GM12878 (cell line): ENCODE data around the gene RPL7A. TPM values are rescaled to one million over a fixed set of nuclear protein-coding genes. Genes with fewer than 3 reads are reported as not detected.

ENCODE experiments used
- ATAC-seq: fragments of 200-7000 bp; cut with Tn5 transposase; 3 replicates; pipeline ENCODE4 v1.9.1; 2020; ENCODE audit warnings: mild to moderate bottlenecking, moderate library complexity
- BruUV-seq: library from RNA; stranded (reverse); fragments of 400-500 nt; replicated peaks from 2 replicates; lab custom pipeline; 2021; lab: Mats Ljungman, UMichigan
- CTCF ChIA-PET: fragments of 300-600 bp; sonication (Branson Sonifier 250); formaldehyde crosslinking; extraction: SDS; loops from one replicate; lab custom pipeline; 2021; ENCODE audit warnings: inconsistent platforms; lab: Yijun Ruan, JAX
- POLR2A ChIA-PET: fragments of 350-600 bp; formaldehyde crosslinking; extraction: SDS; loops from one replicate; lab custom pipeline; 2021; ENCODE audit warnings: inconsistent platforms; lab: Charles Lee
- RAD21 ChIA-PET: fragments of 300-600 bp; sonication (Branson Sonifier 250); formaldehyde crosslinking; loops from one replicate; lab custom pipeline; 2023; ENCODE audit warnings: antibody characterized with exemption; ENCODE audit not compliant: unreplicated experiment; lab: Charles Lee
- SMC1A ChIA-PET: fragments of 300-600 bp; sonication (Branson Sonifier 250); formaldehyde crosslinking; loops from one replicate; lab custom pipeline; 2023; ENCODE audit not compliant: unreplicated experiment, uncharacterized antibody; lab: Charles Lee
- DNase-seq: peaks from one replicate; pipeline ENCODE4 v3.0.0-alpha.2; 2011; ENCODE audit warnings: low read depth, low spot score
- FAIRE-seq: peaks from 3 replicates; lab custom pipeline; 2011; peaks lifted over from hg19 to GRCh38; lab: Jason Lieb, UNC
- H2AFZ ChIP-seq: 2 replicates; pipeline ENCODE4 v1.6.0; 2011; ENCODE audit warnings: low read depth, low read length, control low read depth; ENCODE audit not compliant: control insufficient read depth
- H3K27ac ChIP-seq: 2 replicates; pipeline ENCODE4 v1.5.1; 2011; ENCODE audit warnings: control low read depth; ENCODE audit not compliant: control insufficient read depth, insufficient read depth
- H3K27me3 ChIP-seq, 2 experiments: replicated peaks in 1 of 2; 2 replicates each; pipeline versions ENCODE4 v1.6.0 to v1.6.1; 2011; ENCODE audit warnings: low read length in 1 of 2; ENCODE audit not compliant: control insufficient read depth in 2 of 2, insufficient read depth in 2 of 2
- H3K36me3 ChIP-seq, 2 experiments: 2 replicates each; pipeline ENCODE4 v1.5.1; 2011; ENCODE audit warnings: low read length in 1 of 2; ENCODE audit not compliant: control insufficient read depth in 2 of 2, insufficient read depth in 2 of 2
- H3K4me1 ChIP-seq: 2 replicates; pipeline ENCODE4 v1.6.1; 2011; ENCODE audit warnings: mild to moderate bottlenecking, low read length, moderate library complexity, mixed read lengths; ENCODE audit not compliant: control insufficient read depth, insufficient read depth
- H3K4me2 ChIP-seq: 2 replicates; pipeline ENCODE4 v1.6.0; 2011; ENCODE audit warnings: control low read depth; ENCODE audit not compliant: control insufficient read depth, insufficient read depth
- H3K4me3 ChIP-seq: fragments of 200-600 bp; sonication (generic); 2 replicates; pipeline ENCODE4 v1.5.1; 2016
- H3K79me2 ChIP-seq: 2 replicates; pipeline ENCODE4 v1.6.0; 2011; ENCODE audit warnings: low read length; ENCODE audit not compliant: control insufficient read depth, insufficient read depth
- H3K9ac ChIP-seq: 2 replicates; pipeline ENCODE4 v1.8.0; 2011; ENCODE audit warnings: low read length, control low read depth, mixed read lengths; ENCODE audit not compliant: control insufficient read depth, insufficient read depth
- H3K9me3 ChIP-seq: replicated peaks from 3 replicates; pipeline ENCODE4 v1.5.1; 2011; ENCODE audit warnings: mild to moderate bottlenecking, low read length; ENCODE audit not compliant: control insufficient read depth, insufficient read depth
- H4K20me1 ChIP-seq: 2 replicates; pipeline ENCODE4 v1.6.0; 2011; ENCODE audit not compliant: control insufficient read depth, insufficient read depth
- BMI1 ChIP-seq: fragments of 450-650 bp; IDR thresholded peaks from 2 replicates; pipeline ENCODE4 v1.6.1; 2016; ENCODE audit warnings: mild to moderate bottlenecking, moderate library complexity, borderline replicate concordance
- GABPA ChIP-seq: IDR thresholded peaks from 2 replicates; pipeline ENCODE4 v1.6.1; 2014; ENCODE audit warnings: antibody characterized with exemption, low read depth, mild to moderate bottlenecking, inconsistent platforms
- MEF2B ChIP-seq: fragments of 450-650 bp; IDR thresholded peaks from 2 replicates; pipeline ENCODE4 v1.6.1; 2018; ENCODE audit warnings: mild to moderate bottlenecking, moderate library complexity; ENCODE audit not compliant: partially characterized antibody, poor library complexity, severe bottlenecking
- POLR2AphosphoS5 ChIP-seq: IDR thresholded peaks from 2 replicates; pipeline ENCODE4 v1.6.1; 2011; ENCODE audit warnings: mild to moderate bottlenecking, low read length, inconsistent platforms
- YBX1 ChIP-seq: fragments of 450-650 bp; IDR thresholded peaks from 2 replicates; pipeline ENCODE4 v1.6.1; 2016; ENCODE audit warnings: antibody characterized with exemption
- WGBS: methylation state at CpG from one replicate; pipeline ENCODE4 v1.1.6; 2016; ENCODE audit warnings: low lambda C conversion rate; ENCODE audit not compliant: insufficient replicate concordance, insufficient coverage; ENCODE audit errors: missing lambda C conversion rate; 5-methylcytosine and 5-hydroxymethylcytosine counted together
- in situ Hi-C: fragments of 300-500 bp; cut with MboI; formaldehyde crosslinking; loops from 9 replicates; pipeline ENCODE4 v1.14.3; 2018; ENCODE audit warnings: mixed read lengths
- intact Hi-C: fragments of 100-400 bp; cut with micrococcal nuclease; formaldehyde crosslinking; loops from one replicate; pipeline ENCODE4 v1.14.2; 2022; ENCODE audit not compliant: unreplicated experiment
- polyA plus RNA-seq, 11 experiments: library from polyadenylated mRNA; depleted of rRNA in 4 of 11; unstranded in 6 of 11; stranded (reverse) in 5 of 11; fragments of >200 nt; fragmentation: Nextera tagmentation in 4 of 11; fragmentation: Illumina TruSeq in 1 of 11; extraction: Ambion mirVana in 4 of 11; extraction: Trizol in 1 of 11; gene quantifications; 1 replicate in 1 of 11; 2 replicates in 10 of 11; pipeline versions ENCODE4 v1.2.1 to v1.2.3, GENCODE V29; 2011 to 2016; ENCODE audit warnings: inconsistent platforms in 2 of 11, missing spikeins in 2 of 11, low read depth in 1 of 11
- total RNA-seq, 4 experiments: library from RNA; depleted of rRNA in 3 of 4; stranded (reverse); fragments of >200 nt in 3 of 4; fragmentation: Illumina TruSeq in 1 of 4; extraction: Trizol in 1 of 4; gene quantifications; 2 replicates each; pipeline versions ENCODE4 v1.2.1 to v1.2.3, GENCODE V29; 2013 to 2021
- TF ChIP-seq, protein P1 (sequence below): fragments of 450-650 bp; formaldehyde crosslinking; IDR thresholded peaks from 2 replicates; pipeline ENCODE4 v1.4.0; 2020; ENCODE audit warnings: mild to moderate bottlenecking, moderate library complexity
- TF ChIP-seq, protein P2 (sequence below): fragments of 450-650 bp; IDR thresholded peaks from 2 replicates; pipeline ENCODE4 v1.6.1; 2017; ENCODE audit warnings: mild to moderate bottlenecking
- TF ChIP-seq, protein P3 (sequence below): IDR thresholded peaks from 2 replicates; pipeline ENCODE4 v1.6.1; 2012; ENCODE audit warnings: improper control_type of control experiment, low read depth, low read length; ENCODE audit not compliant: insufficient replicate concordance
- TF ChIP-seq, protein P4 (sequence below): IDR thresholded peaks from 2 replicates; pipeline ENCODE4 v1.6.1; 2011; ENCODE audit warnings: borderline replicate concordance, low read depth, mild to moderate bottlenecking, moderate library complexity, mixed read lengths, low read length; ENCODE audit not compliant: insufficient read depth; ENCODE audit errors: extremely low read length

The RPL7A gene
- total and polyA plus RNA-seq, 10 of the 15 experiments (the other 5 are each of a cell fraction or from before 2014, with no cell fraction given) = 917 to 5,193 (median 3,326) TPM

DNA sequence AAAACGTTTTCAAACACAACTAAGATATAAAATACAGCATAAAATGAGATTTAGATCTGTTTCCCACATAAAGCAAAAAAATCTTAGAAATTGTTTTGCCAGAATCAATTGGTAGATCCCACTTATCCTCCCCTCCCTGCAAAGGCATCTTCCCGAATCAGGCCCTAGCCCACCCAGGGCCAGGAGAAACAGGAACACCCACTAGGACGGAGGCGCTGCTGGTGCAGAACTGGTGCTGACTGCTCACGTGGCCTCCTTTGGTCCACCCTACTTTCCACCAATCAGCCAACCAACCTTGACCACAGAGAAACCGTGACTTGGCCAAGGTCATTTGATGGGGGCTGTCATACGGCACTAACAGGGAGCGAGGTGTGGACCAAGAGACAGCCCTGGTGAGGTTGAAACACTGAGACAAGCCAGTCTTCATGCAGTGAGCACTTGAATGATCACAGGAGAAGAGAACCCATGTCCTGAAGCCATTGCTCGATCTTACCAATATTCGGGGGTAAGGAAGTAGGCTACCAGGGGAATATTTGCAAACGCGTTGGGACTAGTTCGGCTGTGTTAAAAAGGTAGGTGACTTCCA, 13.6 kb downstream of the RPL7A start:
- no peaks in the 10 kb centered on the region; the same call in none of the 2 replicates for H3K4me1 ChIP-seq
- no peak for FAIRE-seq
- intact Hi-C loops (no loop called here), in situ Hi-C loops (no loop called here)
- H3K36me3 ChIP-seq = peaks cover 33 to 47% of the 10 kb centered on the region in 2 experiments
- no TSS peak for BruUV-seq
- no peak overlapping the region for H3K9ac ChIP-seq
- no peaks in the 10 kb centered on the region for H3K9me3 ChIP-seq
- CTCF ChIA-PET = no interaction called here
- RAD21 ChIA-PET = no interaction called here
- no peak overlapping the region for H2AFZ ChIP-seq
- POLR2A ChIA-PET = interaction anchor here (0.9 kb wide), 1 partner anchor 13 kb away, joined by 5 read pairs; no protein-coding TSS in a partner anchor
- 83% methylated on average over 13 of the region's 13 CpGs for WGBS
- SMC1A ChIA-PET = no interaction called here
- DNase-seq = no peak
- peaks cover 11% of the 10 kb centered on the region for H3K79me2 ChIP-seq
- H3K27me3 ChIP-seq = no peaks in the 10 kb centered on the region
- no peak overlapping the region for H3K4me3 ChIP-seq
- H3K27ac ChIP-seq = no peak overlapping the region
- H3K4me2 ChIP-seq = no peak overlapping the region
- peaks cover 6% of the 10 kb centered on the region; the same call in 1 of the 2 replicates for H4K20me1 ChIP-seq
- no peak for ATAC-seq
- TF ChIP-seq MEF2B (no peak), GABPA (no peak), YBX1 (no peak), POLR2AphosphoS5 (0 out of 2 replicates have a peak, but pooled peaks have one; percentile 15), BMI1 (no peak)
- TF ChIP-seq, protein P1, sequence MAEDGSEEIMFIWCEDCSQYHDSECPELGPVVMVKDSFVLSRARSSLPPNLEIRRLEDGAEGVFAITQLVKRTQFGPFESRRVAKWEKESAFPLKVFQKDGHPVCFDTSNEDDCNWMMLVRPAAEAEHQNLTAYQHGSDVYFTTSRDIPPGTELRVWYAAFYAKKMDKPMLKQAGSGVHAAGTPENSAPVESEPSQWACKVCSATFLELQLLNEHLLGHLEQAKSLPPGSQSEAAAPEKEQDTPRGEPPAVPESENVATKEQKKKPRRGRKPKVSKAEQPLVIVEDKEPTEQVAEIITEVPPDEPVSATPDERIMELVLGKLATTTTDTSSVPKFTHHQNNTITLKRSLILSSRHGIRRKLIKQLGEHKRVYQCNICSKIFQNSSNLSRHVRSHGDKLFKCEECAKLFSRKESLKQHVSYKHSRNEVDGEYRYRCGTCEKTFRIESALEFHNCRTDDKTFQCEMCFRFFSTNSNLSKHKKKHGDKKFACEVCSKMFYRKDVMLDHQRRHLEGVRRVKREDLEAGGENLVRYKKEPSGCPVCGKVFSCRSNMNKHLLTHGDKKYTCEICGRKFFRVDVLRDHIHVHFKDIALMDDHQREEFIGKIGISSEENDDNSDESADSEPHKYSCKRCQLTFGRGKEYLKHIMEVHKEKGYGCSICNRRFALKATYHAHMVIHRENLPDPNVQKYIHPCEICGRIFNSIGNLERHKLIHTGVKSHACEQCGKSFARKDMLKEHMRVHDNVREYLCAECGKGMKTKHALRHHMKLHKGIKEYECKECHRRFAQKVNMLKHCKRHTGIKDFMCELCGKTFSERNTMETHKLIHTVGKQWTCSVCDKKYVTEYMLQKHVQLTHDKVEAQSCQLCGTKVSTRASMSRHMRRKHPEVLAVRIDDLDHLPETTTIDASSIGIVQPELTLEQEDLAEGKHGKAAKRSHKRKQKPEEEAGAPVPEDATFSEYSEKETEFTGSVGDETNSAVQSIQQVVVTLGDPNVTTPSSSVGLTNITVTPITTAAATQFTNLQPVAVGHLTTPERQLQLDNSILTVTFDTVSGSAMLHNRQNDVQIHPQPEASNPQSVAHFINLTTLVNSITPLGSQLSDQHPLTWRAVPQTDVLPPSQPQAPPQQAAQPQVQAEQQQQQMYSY = no peak
- TF ChIP-seq, protein P2, sequence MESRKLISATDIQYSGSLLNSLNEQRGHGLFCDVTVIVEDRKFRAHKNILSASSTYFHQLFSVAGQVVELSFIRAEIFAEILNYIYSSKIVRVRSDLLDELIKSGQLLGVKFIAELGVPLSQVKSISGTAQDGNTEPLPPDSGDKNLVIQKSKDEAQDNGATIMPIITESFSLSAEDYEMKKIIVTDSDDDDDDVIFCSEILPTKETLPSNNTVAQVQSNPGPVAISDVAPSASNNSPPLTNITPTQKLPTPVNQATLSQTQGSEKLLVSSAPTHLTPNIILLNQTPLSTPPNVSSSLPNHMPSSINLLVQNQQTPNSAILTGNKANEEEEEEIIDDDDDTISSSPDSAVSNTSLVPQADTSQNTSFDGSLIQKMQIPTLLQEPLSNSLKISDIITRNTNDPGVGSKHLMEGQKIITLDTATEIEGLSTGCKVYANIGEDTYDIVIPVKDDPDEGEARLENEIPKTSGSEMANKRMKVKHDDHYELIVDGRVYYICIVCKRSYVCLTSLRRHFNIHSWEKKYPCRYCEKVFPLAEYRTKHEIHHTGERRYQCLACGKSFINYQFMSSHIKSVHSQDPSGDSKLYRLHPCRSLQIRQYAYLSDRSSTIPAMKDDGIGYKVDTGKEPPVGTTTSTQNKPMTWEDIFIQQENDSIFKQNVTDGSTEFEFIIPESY = no peak
- TF ChIP-seq, protein P3, sequence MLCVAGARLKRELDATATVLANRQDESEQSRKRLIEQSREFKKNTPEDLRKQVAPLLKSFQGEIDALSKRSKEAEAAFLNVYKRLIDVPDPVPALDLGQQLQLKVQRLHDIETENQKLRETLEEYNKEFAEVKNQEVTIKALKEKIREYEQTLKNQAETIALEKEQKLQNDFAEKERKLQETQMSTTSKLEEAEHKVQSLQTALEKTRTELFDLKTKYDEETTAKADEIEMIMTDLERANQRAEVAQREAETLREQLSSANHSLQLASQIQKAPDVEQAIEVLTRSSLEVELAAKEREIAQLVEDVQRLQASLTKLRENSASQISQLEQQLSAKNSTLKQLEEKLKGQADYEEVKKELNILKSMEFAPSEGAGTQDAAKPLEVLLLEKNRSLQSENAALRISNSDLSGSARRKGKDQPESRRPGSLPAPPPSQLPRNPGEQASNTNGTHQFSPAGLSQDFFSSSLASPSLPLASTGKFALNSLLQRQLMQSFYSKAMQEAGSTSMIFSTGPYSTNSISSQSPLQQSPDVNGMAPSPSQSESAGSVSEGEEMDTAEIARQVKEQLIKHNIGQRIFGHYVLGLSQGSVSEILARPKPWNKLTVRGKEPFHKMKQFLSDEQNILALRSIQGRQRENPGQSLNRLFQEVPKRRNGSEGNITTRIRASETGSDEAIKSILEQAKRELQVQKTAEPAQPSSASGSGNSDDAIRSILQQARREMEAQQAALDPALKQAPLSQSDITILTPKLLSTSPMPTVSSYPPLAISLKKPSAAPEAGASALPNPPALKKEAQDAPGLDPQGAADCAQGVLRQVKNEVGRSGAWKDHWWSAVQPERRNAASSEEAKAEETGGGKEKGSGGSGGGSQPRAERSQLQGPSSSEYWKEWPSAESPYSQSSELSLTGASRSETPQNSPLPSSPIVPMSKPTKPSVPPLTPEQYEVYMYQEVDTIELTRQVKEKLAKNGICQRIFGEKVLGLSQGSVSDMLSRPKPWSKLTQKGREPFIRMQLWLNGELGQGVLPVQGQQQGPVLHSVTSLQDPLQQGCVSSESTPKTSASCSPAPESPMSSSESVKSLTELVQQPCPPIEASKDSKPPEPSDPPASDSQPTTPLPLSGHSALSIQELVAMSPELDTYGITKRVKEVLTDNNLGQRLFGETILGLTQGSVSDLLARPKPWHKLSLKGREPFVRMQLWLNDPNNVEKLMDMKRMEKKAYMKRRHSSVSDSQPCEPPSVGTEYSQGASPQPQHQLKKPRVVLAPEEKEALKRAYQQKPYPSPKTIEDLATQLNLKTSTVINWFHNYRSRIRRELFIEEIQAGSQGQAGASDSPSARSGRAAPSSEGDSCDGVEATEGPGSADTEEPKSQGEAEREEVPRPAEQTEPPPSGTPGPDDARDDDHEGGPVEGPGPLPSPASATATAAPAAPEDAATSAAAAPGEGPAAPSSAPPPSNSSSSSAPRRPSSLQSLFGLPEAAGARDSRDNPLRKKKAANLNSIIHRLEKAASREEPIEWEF = no peak
- TF ChIP-seq, protein P4, sequence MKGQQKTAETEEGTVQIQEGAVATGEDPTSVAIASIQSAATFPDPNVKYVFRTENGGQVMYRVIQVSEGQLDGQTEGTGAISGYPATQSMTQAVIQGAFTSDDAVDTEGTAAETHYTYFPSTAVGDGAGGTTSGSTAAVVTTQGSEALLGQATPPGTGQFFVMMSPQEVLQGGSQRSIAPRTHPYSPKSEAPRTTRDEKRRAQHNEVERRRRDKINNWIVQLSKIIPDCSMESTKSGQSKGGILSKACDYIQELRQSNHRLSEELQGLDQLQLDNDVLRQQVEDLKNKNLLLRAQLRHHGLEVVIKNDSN = no peak
